ENCODE measurements around the gene SLC22A7. TPM values are rescaled to one million over a fixed set of nuclear protein-coding genes. Genes with fewer than 3 reads are reported as not detected.

SLC22A7 gene
- total and polyA plus RNA-seq, 2 experiments from 2014 or later: not detected

GRCh38 chr6:43328528-43328927, 30.5 kb downstream of the SLC22A7 start:
- Histone ChIP-seq H4K20me1 (ENCODE audit: insufficient read depth) (no peaks in the 10 kb centered on the region), H3K4me1 (ENCODE audit: insufficient read depth) (no peaks in the 10 kb centered on the region), H3K9ac (no peak overlapping the region), H3K4me2 (ENCODE audit: unreplicated experiment) (no peak overlapping the region), H3K27me3 (replicated peaks; ENCODE audit: insufficient read depth) (no peaks in the 10 kb centered on the region), H3K4me3 (no peak overlapping the region), H3K36me3 (ENCODE audit: low read depth) (no peaks in the 10 kb centered on the region), H3K9me2 (ENCODE audit: insufficient read depth) (no peaks in the 10 kb centered on the region), H3K27ac (no peak overlapping the region), H3F3A (ENCODE audit: insufficient read depth) (no peaks in the 10 kb centered on the region), H3K9me3 (ENCODE audit: low read depth) (no peaks in the 10 kb centered on the region), H3K79me2 (ENCODE audit: insufficient read depth) (no peaks in the 10 kb centered on the region), H2AFZ (no peak overlapping the region)
- no peak for DNase-seq
- in situ Hi-C loops (cut with MboI): no loop called here
- 9 to 25% methylated on average over 1 of the region's 1 CpG for WGBS, 2 experiments (ENCODE audit: low coverage in 1 of 2, low lambda C conversion rate in 2 of 2, missing lambda C conversion rate in 2 of 2)
- TF ChIP-seq EZH2 (IDR thresholded peaks at IDR 0.05; ENCODE audit: insufficient read depth, poor library complexity, severe bottlenecking): no peak
- no peak for TF ChIP-seq EZH2phosphoT487 (IDR thresholded peaks at IDR 0.05; ENCODE audit: insufficient read depth, low read depth)

- H3K27ac ChIP-seq: no peak overlapping the region
- no peaks in the 10 kb centered on the region for H3K27me3 ChIP-seq (replicated peaks; ENCODE audit: insufficient read depth)
- no peaks in the 10 kb centered on the region for H3K79me2 ChIP-seq (ENCODE audit: insufficient read depth)
- H3K9ac ChIP-seq: no peak overlapping the region
- no peak for TF ChIP-seq EZH2 (IDR thresholded peaks at IDR 0.05; ENCODE audit: insufficient read depth, poor library complexity, severe bottlenecking)
- no peak overlapping the region for H2AFZ ChIP-seq
- DNase-seq: no peak
- WGBS, 2 experiments (ENCODE audit: low coverage in 1 of 2, low lambda C conversion rate in 2 of 2, missing lambda C conversion rate in 2 of 2): 79 to 83% methylated on average over 1 of the region's 1 CpG
- no peaks in the 10 kb centered on the region for H3K4me1 ChIP-seq (ENCODE audit: insufficient read depth)
- H3K4me3 ChIP-seq: no peak overlapping the region
- H3F3A ChIP-seq (ENCODE audit: insufficient read depth): no peaks in the 10 kb centered on the region
- H3K4me2 ChIP-seq (ENCODE audit: unreplicated experiment): no peak overlapping the region
- no peaks in the 10 kb centered on the region for H3K9me3 ChIP-seq (ENCODE audit: low read depth)
- no peaks in the 10 kb centered on the region for H4K20me1 ChIP-seq (ENCODE audit: insufficient read depth)
- in situ Hi-C loops (cut with MboI): loop anchor here (10.0 kb wide), 1 partner anchor 77 kb away; no protein-coding TSS in a partner anchor
- no peaks in the 10 kb centered on the region for H3K9me2 ChIP-seq (ENCODE audit: insufficient read depth)
- no peaks in the 10 kb centered on the region for H3K36me3 ChIP-seq (ENCODE audit: low read depth)
These were observed 33.4 kb downstream of the SLC22A7 start for GRCh38 chr6:43331470-43331869.

- Histone ChIP-seq H3K9ac (no peak overlapping the region), H3K4me2 (ENCODE audit: unreplicated experiment) (no peak overlapping the region), H3K27me3 (replicated peaks; ENCODE audit: insufficient read depth) (no peaks in the 10 kb centered on the region), H3K9me3 (ENCODE audit: low read depth) (no peaks in the 10 kb centered on the region), H4K20me1 (ENCODE audit: insufficient read depth) (no peaks in the 10 kb centered on the region), H3K4me1 (ENCODE audit: insufficient read depth) (no peaks in the 10 kb centered on the region), H3K36me3 (ENCODE audit: low read depth) (no peaks in the 10 kb centered on the region), H3F3A (ENCODE audit: insufficient read depth) (no peaks in the 10 kb centered on the region), H3K9me2 (ENCODE audit: insufficient read depth) (no peaks in the 10 kb centered on the region), H3K4me3 (no peak overlapping the region), H3K27ac (no peak overlapping the region), H2AFZ (no peak overlapping the region), H3K79me2 (ENCODE audit: insufficient read depth) (no peaks in the 10 kb centered on the region)
- no peak for TF ChIP-seq EZH2phosphoT487 (IDR thresholded peaks at IDR 0.05; ENCODE audit: insufficient read depth, low read depth)
- TF ChIP-seq EZH2 (IDR thresholded peaks at IDR 0.05; ENCODE audit: insufficient read depth, poor library complexity, severe bottlenecking): no peak
- in situ Hi-C loops (cut with MboI): loop anchor here (10.0 kb wide), 1 partner anchor 77 kb away; no protein-coding TSS in a partner anchor
- 86 to 88% methylated on average over 4 of the region's 4 CpGs for WGBS, 2 experiments (ENCODE audit: low coverage in 1 of 2, low lambda C conversion rate in 2 of 2, missing lambda C conversion rate in 2 of 2)
- DNase-seq: no peak
These were observed 33.8 kb downstream of the SLC22A7 start for GRCh38 chr6:43331891-43332290.

- no peaks in the 10 kb centered on the region for H4K20me1 ChIP-seq (ENCODE audit: insufficient read depth)
- no peaks in the 10 kb centered on the region for H3K9me3 ChIP-seq (ENCODE audit: low read depth)
- H3K4me3 ChIP-seq: no peak overlapping the region
- in situ Hi-C loops (cut with MboI): loop anchor here (10.0 kb wide), 1 partner anchor 80 kb away; no protein-coding TSS in a partner anchor
- peaks cover 9% of the 10 kb centered on the region; the same call in 1 of the 2 replicates for H3K36me3 ChIP-seq (ENCODE audit: low read depth)
- no peak overlapping the region for H3K9ac ChIP-seq
- H3K27ac ChIP-seq: no peak overlapping the region
- no peaks in the 10 kb centered on the region for H3K4me1 ChIP-seq (ENCODE audit: insufficient read depth)
- 43 to 58% methylated on average over 2 of the region's 2 CpGs for WGBS, 2 experiments (ENCODE audit: low coverage in 1 of 2, low lambda C conversion rate in 2 of 2, missing lambda C conversion rate in 2 of 2)
- H2AFZ ChIP-seq: no peak overlapping the region
- H3K4me2 ChIP-seq (ENCODE audit: unreplicated experiment): no peak overlapping the region
- no peaks in the 10 kb centered on the region for H3K9me2 ChIP-seq (ENCODE audit: insufficient read depth)
- TF ChIP-seq EZH2phosphoT487 (IDR thresholded peaks at IDR 0.05; ENCODE audit: insufficient read depth, low read depth) (no peak), EZH2 (IDR thresholded peaks at IDR 0.05; ENCODE audit: insufficient read depth, poor library complexity, severe bottlenecking) (no peak)
- no peaks in the 10 kb centered on the region for H3K79me2 ChIP-seq (ENCODE audit: insufficient read depth)
- H3K27me3 ChIP-seq (replicated peaks; ENCODE audit: insufficient read depth): no peaks in the 10 kb centered on the region
- DNase-seq: peak; percentile 69
- no peaks in the 10 kb centered on the region for H3F3A ChIP-seq (ENCODE audit: insufficient read depth)
These were observed 36.5 kb downstream of the SLC22A7 start for GRCh38 chr6:43334466-43335095.
